Measurements from ENCODE around the gene CDC42BPA.
"Not testable (repeated sequence)": the region's sequence is repeated elsewhere in the genome, so short reads cannot be mapped to it uniquely, and the experiment has no call there.

The CDC42BPA gene

GRCh38 chr1:227253065-227253464 is 65.2 kb downstream of the CDC42BPA start:
- no peak for DNase-seq

GRCh38 chr1:227245613-227246320 is 72.5 kb downstream of the CDC42BPA start:
- DNase-seq, result no peak

DNA sequence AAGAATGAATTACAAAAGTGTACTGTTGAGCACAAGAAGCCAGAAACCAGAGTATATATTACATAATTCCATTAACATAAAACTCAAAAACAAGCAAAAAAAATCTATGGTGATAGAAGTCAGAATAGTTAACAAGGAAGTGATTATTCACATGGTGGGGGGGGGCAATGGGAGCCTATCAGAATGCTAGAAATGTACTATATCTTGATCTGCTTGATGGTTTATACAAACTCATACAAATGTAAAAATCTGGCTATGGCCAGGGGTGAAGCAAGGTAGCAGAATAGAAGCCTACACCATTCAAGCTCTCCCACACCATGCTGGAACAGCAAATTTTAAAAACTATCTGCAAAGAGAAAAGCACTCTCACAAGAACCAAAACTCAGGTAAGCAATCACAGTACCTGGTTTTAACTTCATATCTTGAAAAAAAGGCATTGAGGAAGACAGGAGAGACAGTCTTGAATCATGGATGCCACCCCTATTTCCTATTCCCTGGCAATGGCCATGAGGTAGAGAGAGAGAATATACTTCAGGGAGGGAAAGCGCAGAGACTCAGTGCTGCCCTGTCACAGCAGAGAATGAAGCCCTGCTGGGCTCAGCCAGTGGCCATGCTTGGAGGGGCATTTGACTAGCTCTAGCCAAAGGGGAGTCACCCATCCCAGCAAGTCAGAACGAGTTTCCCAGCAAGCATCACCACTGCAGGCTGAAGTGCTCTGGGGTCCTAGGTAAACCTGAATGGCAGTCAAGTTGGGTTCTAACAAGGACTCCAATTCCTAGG is 73.8 kb downstream of the CDC42BPA start:
- no peak for DNase-seq

DNA sequence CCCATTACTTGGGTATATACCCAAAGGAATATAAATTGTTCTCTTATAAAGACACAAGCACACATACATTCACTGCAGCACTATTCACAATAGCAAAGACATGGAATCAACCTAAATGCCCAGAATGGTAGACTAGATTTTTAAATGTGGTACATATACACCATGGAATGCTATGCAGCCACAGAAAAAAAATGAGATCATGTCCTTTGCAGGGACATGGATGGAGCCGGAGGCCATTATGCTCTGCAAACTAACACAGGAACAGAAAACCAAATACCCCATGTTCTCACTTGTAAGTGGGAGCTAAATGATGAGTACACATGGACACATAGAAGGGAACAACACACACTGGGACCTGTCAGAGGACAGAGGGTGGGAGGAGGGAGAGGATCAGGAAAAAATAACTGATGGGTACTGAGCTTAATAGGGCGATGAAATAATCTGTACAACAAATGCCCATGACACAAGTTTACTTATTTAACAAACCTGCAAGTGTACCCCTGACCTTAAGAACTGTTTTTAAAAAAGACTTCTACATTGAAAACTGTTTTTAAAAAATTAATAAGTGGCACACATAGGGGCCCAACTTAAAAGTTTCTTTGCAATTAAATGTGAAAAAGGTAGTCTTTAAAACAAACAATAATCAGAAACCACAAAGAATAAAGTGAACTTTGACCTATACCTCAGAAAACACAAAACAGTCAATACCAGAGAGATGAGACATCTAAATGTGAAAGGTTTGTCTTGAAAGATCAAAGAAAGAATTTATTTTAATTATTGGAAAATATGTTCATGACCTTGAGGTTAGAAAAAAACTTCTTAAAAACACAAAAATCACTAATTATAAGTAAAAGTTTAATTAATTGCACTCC is 75.2 kb downstream of the CDC42BPA start:
- no peak for DNase-seq

DNA sequence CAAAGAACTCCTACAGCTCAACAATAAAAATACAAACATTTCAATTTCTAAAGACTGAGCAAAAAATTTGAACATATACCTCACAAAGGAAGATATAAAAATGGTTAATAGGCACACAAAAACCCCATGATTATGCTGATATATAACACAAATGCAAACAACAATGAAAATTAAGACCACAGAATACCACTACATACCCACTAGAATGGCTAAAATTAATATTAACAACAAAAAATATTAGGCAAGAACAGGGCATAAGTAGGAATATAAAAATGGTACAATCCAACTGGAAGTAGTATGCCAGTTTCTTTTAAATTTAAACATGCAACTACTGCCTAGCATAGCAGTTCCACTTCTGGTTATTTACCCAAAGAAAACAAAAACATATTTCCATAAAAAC is 77.3 kb downstream of the CDC42BPA start:
- no peak for DNase-seq

- DNase-seq, result no peak
Observed at GRCh38 chr1:227234998-227235405, 83.3 kb downstream of the CDC42BPA start.

- not testable (repeated sequence) for DNase-seq
Observed at GRCh38 chr1:227231128-227231527, 87.2 kb downstream of the CDC42BPA start.

- no peak for DNase-seq
Observed at GRCh38 chr1:227228201-227228600, 90.1 kb downstream of the CDC42BPA start.

DNA sequence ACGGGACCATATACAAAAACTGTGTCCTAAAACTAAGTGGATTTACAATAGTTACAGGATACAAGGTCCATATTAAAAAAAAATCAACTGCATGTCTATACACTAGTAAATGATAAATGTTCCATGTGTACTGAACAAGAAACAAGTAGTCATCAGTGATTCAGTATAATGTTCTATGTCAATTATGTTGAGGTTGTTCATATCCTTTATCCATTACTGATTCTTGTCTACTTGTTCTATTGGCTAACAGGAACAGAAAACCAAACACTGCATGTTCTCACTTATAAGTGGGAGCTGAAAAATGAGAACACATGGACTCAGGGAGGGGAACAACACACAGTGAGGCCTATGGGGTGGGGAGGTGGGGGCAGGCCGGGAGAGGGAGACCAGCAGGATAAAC is 90.5 kb downstream of the CDC42BPA start:
- no peak for DNase-seq

DNA sequence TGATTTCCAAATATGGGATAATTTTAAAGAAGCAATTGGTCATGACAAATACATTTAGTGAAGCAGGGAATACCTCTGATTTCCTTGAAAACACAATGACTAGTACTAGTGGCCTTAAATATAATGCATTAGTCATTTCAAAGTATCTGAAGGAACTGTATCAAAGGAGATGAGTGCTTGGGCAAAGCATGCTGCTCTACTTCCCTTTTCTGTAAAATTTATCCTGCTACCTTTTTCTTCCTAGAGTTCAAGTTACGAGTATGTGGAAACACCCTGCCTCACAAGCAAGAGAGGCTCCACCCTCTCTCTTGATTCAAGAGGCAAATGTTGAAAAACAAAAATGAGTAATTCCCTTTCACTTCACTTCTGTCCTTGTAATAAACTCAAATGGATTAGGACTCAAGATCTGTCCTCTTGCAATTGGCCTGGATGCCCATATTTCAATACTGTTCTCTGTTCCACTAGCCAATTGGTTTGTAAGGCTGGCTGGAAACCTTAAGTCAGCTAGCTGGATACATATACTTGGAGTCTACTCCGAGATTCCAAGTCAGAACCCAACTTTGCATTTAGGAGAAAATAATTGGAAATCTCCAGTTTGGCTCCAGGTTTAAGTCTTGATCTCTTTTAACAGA is 92.5 kb downstream of the CDC42BPA start:
- no peak for DNase-seq

DNA sequence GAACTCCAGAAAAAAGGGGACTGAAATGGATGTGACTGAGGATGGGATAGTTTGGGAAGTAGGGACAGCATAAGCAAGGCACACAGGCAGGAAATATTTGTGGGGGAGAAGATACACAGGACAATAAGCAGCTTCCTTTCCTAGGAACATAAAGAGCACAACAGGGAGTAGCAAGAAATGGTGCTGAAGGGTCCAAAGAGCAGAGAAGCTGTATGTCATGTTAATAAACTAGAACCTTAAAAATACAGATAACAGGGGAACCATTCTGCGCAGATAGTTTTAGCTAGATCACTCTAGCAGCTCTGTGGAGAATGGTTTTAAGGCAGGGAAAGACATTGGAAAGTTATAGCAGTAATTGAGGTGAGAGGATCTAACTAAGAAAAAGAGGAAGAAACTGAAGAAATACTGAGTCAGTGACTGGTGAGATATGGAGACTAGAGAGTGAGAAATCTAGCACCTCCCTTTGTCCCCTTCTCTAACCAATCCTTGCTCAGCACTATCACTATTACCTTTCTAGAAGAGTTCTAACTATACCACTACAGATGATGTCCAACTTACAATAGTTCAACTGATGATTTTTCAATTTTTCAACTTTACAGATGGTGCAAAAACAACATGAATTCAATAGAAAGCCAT is 95.0 kb downstream of the CDC42BPA start:
- no peak for DNase-seq

DNA sequence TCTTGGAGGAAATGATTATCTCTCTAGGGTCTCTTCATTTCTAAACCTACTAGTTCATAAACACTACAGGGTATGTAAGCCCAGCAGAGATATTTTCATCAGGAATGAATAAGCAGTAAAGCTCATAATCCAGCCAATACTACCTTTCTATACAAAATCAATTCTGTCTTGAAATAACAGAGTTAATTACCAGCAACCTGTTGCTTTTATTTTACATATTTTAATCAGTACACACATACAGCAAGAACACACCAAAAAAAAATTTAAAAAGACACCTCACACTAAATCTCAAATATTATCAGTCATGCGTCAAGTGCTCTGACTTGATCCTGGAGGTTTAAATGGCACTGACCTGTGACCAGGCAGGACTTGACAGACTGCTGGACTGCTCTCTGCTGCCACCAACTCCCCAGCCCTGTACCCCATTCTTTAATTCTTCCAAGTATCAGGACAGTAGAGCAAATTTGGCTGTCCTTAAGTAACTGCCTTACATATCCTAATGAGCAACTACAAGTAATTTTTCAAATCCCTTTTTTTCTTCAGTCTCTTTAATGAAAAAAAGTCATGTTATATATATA is 98.5 kb downstream of the CDC42BPA start:
- no peak for DNase-seq

DNA sequence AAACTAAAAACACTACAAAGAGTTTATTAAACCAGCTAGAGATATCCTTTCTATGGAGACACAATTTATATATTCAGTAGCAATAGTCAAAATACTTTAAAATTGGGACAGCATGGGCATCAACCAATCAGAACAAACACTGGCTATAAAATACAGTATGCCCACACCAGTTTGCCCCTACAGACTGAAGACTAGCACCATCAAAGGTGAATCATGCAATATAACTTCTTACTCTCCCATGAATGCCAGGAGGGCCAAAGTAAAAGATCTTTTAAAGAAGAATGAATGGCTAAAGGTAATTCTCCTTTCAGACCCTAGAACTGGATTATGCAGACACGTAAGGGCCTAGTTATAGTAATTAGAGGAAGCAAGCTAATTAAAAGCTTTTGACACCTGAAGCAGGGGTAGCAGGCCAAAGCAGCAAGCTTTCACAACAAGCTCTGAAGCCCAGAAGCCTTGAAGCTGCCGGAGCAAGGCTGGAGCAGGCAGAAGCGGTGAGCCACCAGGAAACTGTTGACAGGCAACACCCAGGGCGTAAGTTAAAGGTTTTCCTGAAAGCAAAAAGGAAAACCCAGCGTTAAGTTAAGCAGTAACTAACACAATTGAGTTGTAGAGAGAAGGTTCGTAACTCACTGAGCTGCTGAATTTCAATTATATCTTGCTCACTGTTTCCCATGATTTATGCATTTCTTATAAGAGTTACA is 99.3 kb downstream of the CDC42BPA start:
- DNase-seq, result no peak

GRCh38 chr1:227215863-227216510 is 102.3 kb downstream of the CDC42BPA start:
- no peak for DNase-seq

- DNase-seq, result no peak
Observed at GRCh38 chr1:227214207-227214606, 104.1 kb downstream of the CDC42BPA start.

- no peak for DNase-seq
Observed at GRCh38 chr1:227213426-227213825, 104.9 kb downstream of the CDC42BPA start.

DNA sequence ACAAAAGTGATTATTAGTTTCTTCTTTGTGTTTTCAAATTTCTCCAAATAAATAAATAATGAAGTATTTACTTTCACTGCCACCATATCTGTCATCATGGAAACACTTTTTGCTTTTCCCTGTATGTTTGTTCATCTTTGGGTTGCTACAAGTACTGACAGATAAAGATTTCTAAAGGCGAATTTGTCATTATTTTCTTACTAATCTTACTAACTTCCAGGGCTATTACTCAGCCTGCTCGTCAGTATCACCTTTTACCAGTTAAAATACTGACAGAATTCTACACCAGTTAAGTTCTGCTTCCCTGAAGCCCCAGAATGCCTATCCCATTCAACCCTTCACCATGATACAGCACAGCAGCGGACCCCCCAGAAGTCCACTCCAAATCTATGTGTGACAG is 106.1 kb downstream of the CDC42BPA start:
- no peak for DNase-seq

DNA sequence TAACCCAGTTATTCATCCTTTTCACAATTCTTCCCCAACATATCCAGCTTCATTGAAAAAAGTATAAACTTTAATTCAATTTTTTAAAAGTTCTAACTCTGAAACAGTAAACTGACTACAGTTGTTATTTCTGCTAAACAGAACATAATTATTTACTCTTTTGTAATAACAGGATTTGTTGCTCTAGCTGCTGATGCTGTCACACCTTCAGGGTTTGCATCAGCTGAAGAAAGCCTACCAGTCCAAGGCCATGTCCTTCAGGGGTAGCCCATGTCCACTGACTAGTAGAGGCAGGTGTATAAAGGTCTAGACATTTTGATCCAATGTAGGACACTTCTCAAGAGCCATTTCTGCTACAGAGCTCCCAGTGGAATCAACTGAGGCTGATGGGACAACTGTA is 107.7 kb downstream of the CDC42BPA start:
- no peak for DNase-seq

- DNase-seq, result no peak
Observed at GRCh38 chr1:227197064-227197463, 121.2 kb downstream of the CDC42BPA start.

GRCh38 chr1:227192163-227192562 is 126.1 kb downstream of the CDC42BPA start:
- DNase-seq, result no peak

GRCh38 chr1:227191607-227192006 is 126.7 kb downstream of the CDC42BPA start:
- no peak for DNase-seq
